ENCODE data around the gene C22orf23. TPM values are rescaled to one million over a fixed set of nuclear protein-coding genes. Genes with fewer than 3 reads are reported as not detected.

The C22orf23 gene
- total and polyA plus RNA-seq, 2 experiments from 2014 or later = 0.80 to 2.5 TPM

GRCh38 chr22:37924386-37925065 is 28.9 kb downstream of the C22orf23 start:
- Histone ChIP-seq H3K9me3 (ENCODE audit: low read depth) (no peaks in the 10 kb centered on the region), H3K4me1 (ENCODE audit: low read depth) (no peaks in the 10 kb centered on the region), H3K4me3 (no peak overlapping the region), H3K27ac (no peak overlapping the region), H3K27me3 (no peaks in the 10 kb centered on the region), H3K36me3 (peaks cover 15% of the 10 kb centered on the region)
- no peak for DNase-seq (ENCODE audit: low read depth in 1 of 2, low spot score in 1 of 2)
- TF ChIP-seq CTCF (IDR thresholded peaks at IDR 0.05; ENCODE audit: low read depth, low read length) = no peak

- Histone ChIP-seq H3K4me3 (no peak overlapping the region), H3K27ac (no peak overlapping the region), H3K27me3 (no peaks in the 10 kb centered on the region), H3K9me3 (ENCODE audit: low read depth) (no peaks in the 10 kb centered on the region), H3K4me1 (ENCODE audit: low read depth) (no peaks in the 10 kb centered on the region), H3K36me3 (peaks cover 19% of the 10 kb centered on the region)
- no peak for TF ChIP-seq CTCF (IDR thresholded peaks at IDR 0.05; ENCODE audit: low read depth, low read length)
- no peak for DNase-seq (ENCODE audit: low read depth in 1 of 2, low spot score in 1 of 2)
These were observed 29.5 kb downstream of the C22orf23 start for GRCh38 chr22:37923927-37924326.

GRCh38 chr22:37922191-37922590 is 31.2 kb downstream of the C22orf23 start:
- peaks cover 15% of the 10 kb centered on the region for H3K36me3 ChIP-seq
- DNase-seq (ENCODE audit: low read depth in 1 of 2, low spot score in 1 of 2) = no peak

GRCh38 chr22:37920126-37920525 is 33.3 kb downstream of the C22orf23 start:
- Histone ChIP-seq H3K27me3 (no peaks in the 10 kb centered on the region), H3K27ac (no peak overlapping the region), H3K4me1 (ENCODE audit: low read depth) (no peaks in the 10 kb centered on the region), H3K4me3 (no peak overlapping the region), H3K9me3 (ENCODE audit: low read depth) (no peaks in the 10 kb centered on the region), H3K36me3 (peaks cover 6% of the 10 kb centered on the region)
- no peak for DNase-seq (ENCODE audit: low read depth in 1 of 2, low spot score in 1 of 2)
- TF ChIP-seq CTCF (IDR thresholded peaks at IDR 0.05; ENCODE audit: low read depth, low read length) = no peak

More at GRCh38 chr22:37922191-37922590, 31.2 kb downstream of the C22orf23 start:
- no peak overlapping the region for H3K4me3 ChIP-seq
- no peak overlapping the region for H3K27ac ChIP-seq
- no peak for TF ChIP-seq CTCF (IDR thresholded peaks at IDR 0.05; ENCODE audit: low read depth, low read length)
- H3K9me3 ChIP-seq (ENCODE audit: low read depth) = no peaks in the 10 kb centered on the region
- H3K4me1 ChIP-seq (ENCODE audit: low read depth) = no peaks in the 10 kb centered on the region
- H3K27me3 ChIP-seq = no peaks in the 10 kb centered on the region

GRCh38 chr22:37918580-37919270 is 34.7 kb downstream of the C22orf23 start:
- H3K9me3 ChIP-seq (ENCODE audit: low read depth) = no peaks in the 10 kb centered on the region
- H3K27me3 ChIP-seq = no peaks in the 10 kb centered on the region
- TF ChIP-seq CTCF (IDR thresholded peaks at IDR 0.05; ENCODE audit: low read depth, low read length) = no peak
- H3K36me3 ChIP-seq = peaks cover 6% of the 10 kb centered on the region
- no peaks in the 10 kb centered on the region for H3K4me1 ChIP-seq (ENCODE audit: low read depth)
- no peak overlapping the region for H3K4me3 ChIP-seq
- no peak overlapping the region for H3K27ac ChIP-seq
- no peak for DNase-seq (ENCODE audit: low read depth in 1 of 2, low spot score in 1 of 2)

Data from cardiac muscle cell (in vitro differentiated cells and primary cell).